ENCODE data around the gene ARID5B.

DNA sequence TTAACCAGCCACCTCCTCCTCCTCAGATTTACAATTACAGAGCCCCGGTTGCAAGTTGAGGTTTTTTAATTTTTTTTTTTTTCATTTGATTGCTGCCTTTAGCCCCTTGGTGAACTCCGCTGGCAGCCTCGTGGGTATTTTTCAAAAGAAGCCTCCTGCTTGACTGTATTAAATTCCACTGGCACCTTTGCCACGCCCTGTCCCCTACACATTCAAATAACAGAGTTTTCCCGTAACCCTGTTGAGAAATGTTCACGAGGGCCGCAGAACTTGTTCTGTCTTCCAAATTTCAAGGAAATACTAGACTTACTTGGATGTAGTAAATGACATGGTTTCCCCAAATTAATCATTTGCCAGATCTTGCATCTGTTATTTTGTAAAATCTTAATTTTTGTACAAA is 167.0 kb downstream of the ARID5B start:
- TF ChIP-seq TCF7L2 (IDR thresholded peaks at IDR 0.05; ENCODE audit: borderline replicate concordance, low read depth, low read length) (no peak), ZNF701 (tag by site-specific recombination; IDR thresholded peaks at IDR 0.05) (no peak), ZNF37A (tag by site-specific recombination; IDR thresholded peaks at IDR 0.05) (no peak), ZNF223 (tag by site-specific recombination; IDR thresholded peaks at IDR 0.05) (no peak), ZNF747 (tag by site-specific recombination; IDR thresholded peaks at IDR 0.05) (no peak), SP3 (tag by site-specific recombination; IDR thresholded peaks at IDR 0.05) (no peak), ZNF677 (tag by site-specific recombination; IDR thresholded peaks at IDR 0.05) (no peak), ZFHX2 (tag by site-specific recombination; conservative IDR thresholded peaks at IDR 0.05) (no peak)
- TF ChIP-seq, protein P1, sequence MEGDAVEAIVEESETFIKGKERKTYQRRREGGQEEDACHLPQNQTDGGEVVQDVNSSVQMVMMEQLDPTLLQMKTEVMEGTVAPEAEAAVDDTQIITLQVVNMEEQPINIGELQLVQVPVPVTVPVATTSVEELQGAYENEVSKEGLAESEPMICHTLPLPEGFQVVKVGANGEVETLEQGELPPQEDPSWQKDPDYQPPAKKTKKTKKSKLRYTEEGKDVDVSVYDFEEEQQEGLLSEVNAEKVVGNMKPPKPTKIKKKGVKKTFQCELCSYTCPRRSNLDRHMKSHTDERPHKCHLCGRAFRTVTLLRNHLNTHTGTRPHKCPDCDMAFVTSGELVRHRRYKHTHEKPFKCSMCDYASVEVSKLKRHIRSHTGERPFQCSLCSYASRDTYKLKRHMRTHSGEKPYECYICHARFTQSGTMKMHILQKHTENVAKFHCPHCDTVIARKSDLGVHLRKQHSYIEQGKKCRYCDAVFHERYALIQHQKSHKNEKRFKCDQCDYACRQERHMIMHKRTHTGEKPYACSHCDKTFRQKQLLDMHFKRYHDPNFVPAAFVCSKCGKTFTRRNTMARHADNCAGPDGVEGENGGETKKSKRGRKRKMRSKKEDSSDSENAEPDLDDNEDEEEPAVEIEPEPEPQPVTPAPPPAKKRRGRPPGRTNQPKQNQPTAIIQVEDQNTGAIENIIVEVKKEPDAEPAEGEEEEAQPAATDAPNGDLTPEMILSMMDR (tag by site-specific recombination; IDR thresholded peaks at IDR 0.05) = no peak
- TF ChIP-seq, protein P2, sequence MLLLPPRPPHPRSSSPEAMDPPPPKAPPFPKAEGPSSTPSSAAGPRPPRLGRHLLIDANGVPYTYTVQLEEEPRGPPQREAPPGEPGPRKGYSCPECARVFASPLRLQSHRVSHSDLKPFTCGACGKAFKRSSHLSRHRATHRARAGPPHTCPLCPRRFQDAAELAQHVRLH (tag by site-specific recombination; IDR thresholded peaks at IDR 0.05) = no peak
- TF ChIP-seq, protein P3, sequence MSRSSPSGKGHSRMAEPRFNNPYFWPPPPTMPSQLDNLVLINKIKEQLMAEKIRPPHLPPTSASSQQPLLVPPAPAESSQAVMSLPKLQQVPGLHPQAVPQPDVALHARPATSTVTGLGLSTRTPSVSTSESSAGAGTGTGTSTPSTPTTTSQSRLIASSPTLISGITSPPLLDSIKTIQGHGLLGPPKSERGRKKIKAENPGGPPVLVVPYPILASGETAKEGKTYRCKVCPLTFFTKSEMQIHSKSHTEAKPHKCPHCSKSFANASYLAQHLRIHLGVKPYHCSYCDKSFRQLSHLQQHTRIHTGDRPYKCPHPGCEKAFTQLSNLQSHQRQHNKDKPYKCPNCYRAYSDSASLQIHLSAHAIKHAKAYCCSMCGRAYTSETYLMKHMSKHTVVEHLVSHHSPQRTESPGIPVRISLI (tag by site-specific recombination; IDR thresholded peaks at IDR 0.05) = no peak
- TF ChIP-seq, protein P4, sequence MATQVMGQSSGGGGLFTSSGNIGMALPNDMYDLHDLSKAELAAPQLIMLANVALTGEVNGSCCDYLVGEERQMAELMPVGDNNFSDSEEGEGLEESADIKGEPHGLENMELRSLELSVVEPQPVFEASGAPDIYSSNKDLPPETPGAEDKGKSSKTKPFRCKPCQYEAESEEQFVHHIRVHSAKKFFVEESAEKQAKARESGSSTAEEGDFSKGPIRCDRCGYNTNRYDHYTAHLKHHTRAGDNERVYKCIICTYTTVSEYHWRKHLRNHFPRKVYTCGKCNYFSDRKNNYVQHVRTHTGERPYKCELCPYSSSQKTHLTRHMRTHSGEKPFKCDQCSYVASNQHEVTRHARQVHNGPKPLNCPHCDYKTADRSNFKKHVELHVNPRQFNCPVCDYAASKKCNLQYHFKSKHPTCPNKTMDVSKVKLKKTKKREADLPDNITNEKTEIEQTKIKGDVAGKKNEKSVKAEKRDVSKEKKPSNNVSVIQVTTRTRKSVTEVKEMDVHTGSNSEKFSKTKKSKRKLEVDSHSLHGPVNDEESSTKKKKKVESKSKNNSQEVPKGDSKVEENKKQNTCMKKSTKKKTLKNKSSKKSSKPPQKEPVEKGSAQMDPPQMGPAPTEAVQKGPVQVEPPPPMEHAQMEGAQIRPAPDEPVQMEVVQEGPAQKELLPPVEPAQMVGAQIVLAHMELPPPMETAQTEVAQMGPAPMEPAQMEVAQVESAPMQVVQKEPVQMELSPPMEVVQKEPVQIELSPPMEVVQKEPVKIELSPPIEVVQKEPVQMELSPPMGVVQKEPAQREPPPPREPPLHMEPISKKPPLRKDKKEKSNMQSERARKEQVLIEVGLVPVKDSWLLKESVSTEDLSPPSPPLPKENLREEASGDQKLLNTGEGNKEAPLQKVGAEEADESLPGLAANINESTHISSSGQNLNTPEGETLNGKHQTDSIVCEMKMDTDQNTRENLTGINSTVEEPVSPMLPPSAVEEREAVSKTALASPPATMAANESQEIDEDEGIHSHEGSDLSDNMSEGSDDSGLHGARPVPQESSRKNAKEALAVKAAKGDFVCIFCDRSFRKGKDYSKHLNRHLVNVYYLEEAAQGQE (tag by site-specific recombination; IDR thresholded peaks at IDR 0.05) = no peak
- TF ChIP-seq, protein P5, sequence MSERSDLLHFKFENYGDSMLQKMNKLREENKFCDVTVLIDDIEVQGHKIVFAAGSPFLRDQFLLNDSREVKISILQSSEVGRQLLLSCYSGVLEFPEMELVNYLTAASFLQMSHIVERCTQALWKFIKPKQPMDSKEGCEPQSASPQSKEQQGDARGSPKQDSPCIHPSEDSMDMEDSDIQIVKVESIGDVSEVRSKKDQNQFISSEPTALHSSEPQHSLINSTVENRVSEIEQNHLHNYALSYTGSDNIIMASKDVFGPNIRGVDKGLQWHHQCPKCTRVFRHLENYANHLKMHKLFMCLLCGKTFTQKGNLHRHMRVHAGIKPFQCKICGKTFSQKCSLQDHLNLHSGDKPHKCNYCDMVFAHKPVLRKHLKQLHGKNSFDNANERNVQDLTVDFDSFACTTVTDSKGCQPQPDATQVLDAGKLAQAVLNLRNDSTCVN (tag by site-specific recombination; optimal IDR thresholded peaks at IDR 0.05) = no peak
- TF ChIP-seq, protein P6, sequence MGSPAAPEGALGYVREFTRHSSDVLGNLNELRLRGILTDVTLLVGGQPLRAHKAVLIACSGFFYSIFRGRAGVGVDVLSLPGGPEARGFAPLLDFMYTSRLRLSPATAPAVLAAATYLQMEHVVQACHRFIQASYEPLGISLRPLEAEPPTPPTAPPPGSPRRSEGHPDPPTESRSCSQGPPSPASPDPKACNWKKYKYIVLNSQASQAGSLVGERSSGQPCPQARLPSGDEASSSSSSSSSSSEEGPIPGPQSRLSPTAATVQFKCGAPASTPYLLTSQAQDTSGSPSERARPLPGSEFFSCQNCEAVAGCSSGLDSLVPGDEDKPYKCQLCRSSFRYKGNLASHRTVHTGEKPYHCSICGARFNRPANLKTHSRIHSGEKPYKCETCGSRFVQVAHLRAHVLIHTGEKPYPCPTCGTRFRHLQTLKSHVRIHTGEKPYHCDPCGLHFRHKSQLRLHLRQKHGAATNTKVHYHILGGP (tag by site-specific recombination; IDR thresholded peaks at IDR 0.05) = no peak

Data from HEK293 (cell line).